HL-60/S4 (cell line): Measurements from ENCODE around the gene DDX4.
"Not testable (repeated sequence)": the region's sequence is repeated elsewhere in the genome, so short reads cannot be mapped to it uniquely, and the experiment has no call there.

ENCODE experiments used
- in situ Hi-C: fragments of 300-500 bp; cut with MboI; formaldehyde crosslinking; loops from 2 replicates; pipeline ENCODE4 v1.14.3; 2022; ENCODE audit warnings: low sequenced_read_pairs

Gene DDX4

DNA sequence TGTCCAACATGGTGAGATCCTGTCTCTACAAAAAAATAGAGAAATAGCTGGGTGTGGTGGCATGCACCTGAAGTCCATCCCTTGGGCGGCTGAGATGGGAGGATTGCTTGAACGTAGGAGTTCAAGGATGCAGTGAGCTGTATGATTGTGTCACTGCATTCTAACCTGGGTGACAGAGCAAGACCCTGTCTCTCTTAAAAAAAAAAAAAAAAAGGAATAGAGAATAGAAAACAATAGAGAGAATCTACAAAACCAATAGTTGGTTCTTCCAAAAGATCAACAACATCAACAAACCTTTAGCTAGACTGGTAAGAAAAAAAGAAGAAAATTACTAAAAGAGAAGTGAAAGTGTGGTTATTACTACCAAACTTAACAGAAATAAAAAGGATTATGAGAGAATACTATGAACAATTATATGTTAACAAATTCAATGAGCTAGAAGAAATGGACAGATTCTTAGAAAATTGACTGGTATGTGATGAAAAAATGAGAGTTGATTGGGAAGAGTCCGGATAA, 17.6 kb upstream of the DDX4 start:
- in situ Hi-C loops: no loop called here

DNA sequence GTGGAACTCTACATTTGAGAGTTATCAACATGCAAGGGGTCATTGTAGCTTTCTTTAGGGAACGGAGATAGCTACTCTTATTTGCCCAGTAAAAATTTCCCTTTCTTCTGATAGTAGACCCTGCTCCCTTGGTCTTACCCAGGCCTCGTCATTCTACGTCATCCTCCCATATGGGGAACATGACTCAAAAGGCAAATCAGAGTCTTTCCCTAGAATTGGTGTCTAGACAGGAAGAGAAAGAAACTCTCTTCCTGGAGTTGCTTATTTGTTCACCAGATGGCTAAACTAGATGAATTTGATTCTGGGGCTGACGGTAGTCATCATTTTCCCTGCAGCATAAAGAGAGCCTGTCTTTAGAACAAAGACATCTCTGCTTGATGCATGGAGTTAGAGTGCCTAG, 13.6 kb upstream of the DDX4 start:
- in situ Hi-C loops: no loop called here

DNA sequence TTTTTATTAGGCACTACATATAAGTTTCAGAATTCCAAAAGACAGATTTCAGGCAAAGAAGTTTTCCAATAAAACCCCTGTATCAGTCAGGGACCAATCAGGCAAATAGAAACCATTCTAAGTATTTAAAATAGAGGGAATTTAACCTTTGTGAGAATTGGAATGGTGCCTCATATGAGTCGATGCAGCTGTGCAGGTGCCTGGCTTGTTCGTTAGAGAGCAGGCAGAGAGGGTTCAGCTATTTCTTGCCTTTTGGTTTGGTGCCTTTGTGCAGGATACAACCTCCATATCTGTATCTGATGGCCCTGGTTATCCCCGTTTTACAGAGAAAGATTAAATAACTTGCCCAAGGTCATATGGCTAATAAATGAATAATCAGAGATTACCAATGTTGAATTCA, 6.0 kb upstream of the DDX4 start:
- in situ Hi-C loops: no loop called here

DNA sequence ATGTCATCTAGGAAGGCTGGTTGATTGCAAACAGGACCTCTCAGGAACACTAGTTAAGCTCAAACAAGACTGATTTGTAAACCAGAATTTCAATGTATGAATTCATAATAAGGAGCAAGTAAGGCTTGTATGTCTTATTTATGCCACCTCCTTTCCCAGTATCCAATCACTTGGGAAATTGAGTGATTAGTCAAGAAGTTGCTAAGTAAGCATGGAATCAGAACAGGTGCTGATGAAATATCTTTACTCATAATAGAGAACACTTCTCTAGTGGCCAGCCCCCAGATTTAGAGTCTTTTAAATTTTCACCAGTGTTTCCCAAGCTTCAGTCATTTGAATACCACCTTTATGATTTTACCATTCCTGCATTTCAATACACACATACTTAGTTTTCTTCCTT, 5.3 kb upstream of the DDX4 start:
- in situ Hi-C loops: no loop called here

DNA sequence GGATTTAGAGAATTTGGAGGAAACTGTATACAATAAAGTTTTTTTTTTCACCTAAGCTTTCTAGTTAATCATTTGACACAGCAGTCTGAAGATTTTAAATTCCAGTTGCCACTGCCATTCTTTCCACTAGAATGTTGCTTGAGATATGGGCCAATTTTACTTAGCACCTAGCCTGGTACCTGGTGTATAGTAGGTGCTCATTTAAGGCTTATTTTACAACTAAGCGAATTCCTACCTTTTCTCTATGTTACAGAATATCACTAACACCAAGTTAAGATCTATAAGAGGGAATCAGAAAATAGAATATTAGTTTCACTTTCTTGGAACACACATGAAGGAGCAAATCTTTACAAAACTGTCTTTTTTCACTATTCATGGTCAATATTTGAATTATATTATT, 3.2 kb upstream of the DDX4 start:
- in situ Hi-C loops: no loop called here

DNA sequence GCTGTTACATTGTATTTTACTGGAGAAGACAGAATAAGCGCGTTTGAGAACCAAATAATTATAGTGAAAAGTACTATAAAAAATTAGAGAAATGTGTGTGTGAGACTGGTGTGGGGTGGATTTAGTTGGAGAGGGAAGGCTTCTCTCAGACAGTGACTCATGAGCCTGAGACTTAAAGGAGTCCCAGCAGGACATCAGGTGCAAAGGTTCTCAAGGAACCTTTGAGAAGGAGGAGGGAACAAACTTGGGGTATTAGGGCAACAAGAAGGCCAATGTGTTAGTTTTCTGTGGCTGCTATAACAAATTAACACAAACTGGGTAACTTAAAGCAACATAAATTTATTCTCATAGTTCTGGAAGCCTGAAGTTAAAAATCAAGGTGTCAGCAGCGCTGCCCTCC, 4.9 kb downstream of the DDX4 start:
- in situ Hi-C loops: no loop called here

DNA sequence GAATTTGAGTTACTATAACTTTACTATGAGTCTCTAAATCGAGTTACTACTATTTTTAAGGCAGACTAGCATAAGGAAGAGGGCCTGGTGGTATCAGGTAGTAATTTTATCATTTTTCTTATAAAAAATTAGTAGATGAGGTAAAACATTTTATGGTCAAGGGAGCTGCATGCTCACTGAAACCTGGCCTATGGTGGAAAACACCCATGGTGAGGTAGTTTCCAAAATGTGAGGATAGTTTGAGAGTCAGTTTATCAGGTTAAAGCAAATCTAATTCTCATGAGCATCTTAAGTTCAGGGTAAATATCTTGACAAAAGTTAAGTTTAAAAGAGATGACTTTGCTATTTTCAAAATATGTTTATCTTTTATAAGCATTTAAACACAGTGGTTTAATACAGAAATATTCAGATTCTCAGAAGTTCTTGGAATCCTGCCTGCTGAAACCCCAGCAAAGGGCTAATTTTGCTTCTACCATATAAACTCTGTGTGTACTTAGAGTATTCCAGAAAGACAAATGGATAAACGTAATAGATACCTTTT, 10.0 kb downstream of the DDX4 start:
- in situ Hi-C loops: no loop called here

DNA sequence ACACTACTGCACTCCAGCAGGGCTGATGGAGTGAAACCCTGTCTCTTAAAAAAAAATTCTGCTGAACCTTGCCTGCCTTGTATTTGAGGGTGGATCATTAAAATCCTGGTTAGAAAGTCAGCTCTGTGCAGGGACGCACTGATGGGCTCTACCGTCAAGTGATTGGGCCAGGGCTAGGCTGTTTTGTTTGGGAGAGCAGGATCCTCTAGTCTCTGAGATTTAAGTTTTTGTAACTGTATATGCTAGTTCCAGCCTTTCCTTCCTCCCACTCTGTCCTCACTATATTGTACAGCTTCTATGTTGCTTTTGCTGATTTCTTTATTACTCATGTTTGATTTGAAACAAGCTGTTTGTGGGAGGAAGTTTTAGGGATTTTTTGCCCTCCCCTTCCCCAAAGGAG, 11.5 kb downstream of the DDX4 start:
- in situ Hi-C loops: no loop called here

DNA sequence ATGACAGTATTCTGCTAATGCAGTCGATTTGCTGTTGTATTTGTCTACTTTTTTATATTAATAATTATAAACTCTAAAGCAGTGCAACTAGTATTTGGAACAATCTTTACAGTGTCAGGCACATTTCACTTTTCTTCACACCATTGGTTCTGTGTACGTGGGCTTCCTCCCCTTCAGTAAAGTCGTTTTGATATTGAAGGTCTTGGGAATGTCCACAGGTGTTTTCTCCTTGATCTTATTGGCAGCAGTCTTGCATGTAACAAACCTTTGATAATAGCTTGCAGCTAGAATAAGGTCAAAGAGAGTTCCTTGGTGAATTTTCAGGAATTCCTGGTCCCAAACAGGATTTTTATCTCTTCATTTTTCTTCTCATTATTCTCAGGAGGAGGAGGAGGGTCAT, 12.2 kb downstream of the DDX4 start:
- in situ Hi-C loops: no loop called here

DNA sequence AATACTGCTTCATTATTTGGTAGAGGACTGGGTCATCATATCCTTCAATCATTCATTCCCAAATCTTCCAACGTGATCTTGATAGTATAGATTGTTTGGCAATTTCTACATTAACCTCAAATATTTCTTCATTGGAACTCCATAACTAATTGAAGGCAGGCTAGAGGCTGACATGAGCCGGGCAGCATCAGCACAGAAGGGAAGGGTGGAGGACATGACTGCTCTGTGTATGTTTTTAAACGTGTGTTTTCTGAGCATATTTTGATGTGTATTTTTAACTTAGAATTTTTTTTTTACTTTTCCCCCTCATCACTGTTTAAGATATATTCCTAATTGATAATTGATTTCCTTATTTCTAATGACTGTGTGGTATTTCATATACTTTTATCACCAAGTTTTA, 12.6 kb downstream of the DDX4 start:
- in situ Hi-C loops: no loop called here

DNA sequence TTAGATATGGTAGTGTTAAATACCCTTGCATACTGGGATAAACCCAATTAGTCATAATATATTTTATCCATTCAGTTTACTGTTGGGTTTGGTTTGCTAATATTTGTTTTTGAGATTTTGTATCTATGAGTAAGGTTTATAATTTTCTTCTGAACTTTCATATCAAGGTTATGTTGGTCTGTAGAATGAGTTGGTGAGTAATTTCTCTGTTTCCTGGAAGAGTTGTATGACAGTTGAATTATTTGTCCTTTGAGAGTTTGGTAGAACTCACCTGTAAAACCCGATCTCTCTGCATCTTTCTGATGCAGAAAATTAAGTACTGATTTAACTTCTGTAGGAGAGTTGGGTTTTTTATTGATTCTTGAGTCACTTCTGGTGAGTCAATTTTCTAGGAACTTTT, 20.4 kb downstream of the DDX4 start:
- in situ Hi-C loops: no loop called here

DNA sequence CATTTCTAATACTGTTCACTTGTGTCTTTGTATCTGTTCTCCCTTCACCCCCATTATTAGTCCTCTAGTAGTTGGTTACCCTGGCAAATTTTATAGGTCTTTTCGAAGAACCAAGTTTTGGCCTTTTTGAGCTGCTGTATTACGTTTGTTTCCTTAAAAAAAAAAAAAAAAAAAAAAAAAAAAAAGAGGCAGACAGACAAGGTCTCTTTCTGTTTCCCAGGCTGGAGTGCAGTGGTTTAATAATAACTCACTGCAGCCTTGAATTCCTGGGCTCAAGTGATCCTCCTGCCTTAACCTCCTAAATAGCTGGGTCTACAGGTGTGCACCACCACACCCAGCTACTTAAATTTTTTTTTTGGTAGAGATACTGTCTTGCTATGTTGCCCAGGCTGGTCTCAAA, 20.9 kb downstream of the DDX4 start:
- in situ Hi-C loops: no loop called here

DNA sequence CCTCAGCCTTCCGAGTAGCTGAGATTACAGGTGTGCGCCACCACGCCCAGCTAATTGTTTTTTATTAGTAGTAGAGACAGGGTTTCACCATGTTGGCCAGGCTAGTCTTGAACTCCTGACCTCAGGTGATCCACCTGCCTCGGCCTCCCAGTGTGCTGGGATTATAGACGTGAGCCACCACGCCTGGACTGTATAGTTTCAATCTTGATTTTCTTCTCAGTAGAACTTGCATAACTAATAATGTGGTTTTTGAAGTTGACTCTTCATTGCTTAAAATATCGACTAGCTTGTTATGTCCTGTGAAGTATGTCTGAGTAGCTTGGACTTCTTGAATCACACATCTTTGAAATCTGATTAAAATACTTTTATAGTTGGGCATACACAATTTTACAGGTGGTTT, 23.9 kb downstream of the DDX4 start:
- in situ Hi-C loops: not testable (repeated sequence)

DNA sequence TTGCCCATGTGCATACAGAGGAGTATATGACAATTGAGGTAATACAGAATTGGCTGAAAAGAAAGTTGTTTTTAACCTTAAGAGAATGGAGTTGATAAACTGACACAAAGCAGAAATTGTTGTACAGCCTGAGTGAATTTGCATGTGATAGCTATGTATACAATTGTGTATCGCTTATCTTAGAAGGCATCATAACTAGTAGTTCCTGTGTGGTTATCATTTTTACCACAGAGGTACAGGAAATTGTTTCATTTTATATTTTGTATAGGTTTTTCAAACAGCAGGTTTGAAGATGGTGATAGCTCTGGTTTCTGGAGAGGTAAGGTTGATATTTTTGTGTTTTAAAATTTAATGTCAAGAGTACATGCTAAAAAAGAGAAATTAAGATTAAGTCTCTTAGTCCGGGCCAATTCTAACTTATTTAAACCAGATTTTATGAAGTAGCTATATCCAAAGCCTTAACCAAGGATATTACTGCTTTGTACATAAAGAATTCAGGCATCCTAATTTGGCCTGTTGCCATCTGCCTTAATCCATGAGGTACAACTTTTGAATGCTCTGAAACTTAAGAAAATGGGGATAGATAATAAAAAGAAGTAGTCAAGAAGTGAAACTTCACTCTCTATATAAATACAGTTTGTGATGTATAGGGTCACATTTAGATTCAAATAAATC, 26.0 kb downstream of the DDX4 start:
- in situ Hi-C loops: no loop called here

DNA sequence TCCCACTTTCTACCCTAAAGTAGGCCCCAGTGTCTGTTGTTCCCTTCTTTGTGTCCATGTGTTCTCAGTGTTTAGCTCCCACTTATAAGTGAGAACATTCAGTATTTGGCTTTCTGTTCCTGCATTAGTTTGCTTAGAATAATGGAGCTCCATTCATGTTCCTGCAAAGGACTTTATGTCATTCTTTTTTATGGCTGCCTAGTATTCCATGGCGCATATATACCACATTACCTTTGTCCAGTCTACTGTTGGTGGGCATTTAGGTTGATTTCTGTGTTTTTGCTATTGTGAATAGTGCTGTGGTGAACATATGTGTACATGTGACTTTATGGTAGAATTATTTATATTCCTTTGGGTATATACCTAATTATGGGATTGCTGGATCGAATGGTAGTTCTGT, 30.4 kb downstream of the DDX4 start:
- in situ Hi-C loops: no loop called here

DNA sequence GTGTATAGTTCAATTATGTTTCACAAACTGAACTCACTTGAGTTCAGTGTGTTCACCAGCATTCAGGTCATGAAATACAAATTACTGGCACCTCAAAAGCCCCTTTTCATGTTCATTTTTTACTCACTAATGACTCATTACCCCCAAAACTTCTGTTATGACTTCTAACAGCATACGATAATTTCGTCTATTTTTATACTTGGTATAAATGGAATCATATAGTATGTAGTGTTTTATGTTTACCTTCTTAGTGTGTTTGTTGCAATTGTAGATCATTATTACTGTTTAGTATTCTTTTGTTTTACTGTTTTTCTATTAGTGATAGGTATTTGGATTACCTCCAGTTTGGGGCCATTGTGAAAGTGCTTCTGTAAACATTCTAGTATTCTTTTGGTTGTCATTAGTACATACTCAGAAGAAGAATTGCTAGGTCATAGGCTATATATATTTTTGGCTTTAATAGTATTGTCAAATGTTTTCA, 33.4 kb downstream of the DDX4 start:
- in situ Hi-C loops: no loop called here

DNA sequence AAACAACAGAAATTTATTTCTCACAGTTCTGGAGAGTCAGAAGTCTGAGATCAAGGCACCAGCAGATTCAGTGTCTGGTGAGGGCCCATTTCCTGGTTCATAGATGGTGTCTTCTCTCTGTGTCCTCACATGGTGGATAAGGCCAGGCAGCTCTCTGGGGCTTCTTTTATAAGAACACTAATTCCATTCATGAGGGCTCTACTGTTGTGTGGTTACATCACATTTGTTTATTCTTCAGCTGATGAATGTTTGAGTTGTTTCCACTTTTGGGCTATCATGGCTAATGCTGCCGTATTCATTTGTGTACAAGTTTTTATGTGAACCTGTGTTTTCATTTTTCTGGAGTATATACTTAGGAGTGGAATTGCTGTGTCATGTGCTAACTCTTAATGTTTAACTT, 35.2 kb downstream of the DDX4 start:
- in situ Hi-C loops: no loop called here

DNA sequence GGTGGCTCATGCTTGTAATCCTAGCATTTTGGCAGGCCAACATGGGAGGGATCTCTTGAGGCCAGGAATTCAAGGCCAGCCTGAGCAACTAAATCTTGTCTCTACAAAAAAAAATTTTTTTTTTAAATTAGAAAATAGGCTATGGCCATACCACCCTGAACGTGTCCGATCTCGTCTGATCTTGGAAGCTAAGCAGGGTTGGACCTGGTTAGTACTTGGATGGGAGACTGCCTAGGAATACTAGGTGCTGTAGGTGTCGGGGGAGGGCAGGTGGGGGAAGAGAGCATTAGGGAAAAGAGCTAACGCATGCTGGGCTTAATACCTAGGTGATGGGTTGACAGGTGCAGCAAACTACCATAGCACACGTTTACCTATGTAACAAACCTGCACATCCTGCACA, 39.5 kb downstream of the DDX4 start:
- in situ Hi-C loops: no loop called here

DNA sequence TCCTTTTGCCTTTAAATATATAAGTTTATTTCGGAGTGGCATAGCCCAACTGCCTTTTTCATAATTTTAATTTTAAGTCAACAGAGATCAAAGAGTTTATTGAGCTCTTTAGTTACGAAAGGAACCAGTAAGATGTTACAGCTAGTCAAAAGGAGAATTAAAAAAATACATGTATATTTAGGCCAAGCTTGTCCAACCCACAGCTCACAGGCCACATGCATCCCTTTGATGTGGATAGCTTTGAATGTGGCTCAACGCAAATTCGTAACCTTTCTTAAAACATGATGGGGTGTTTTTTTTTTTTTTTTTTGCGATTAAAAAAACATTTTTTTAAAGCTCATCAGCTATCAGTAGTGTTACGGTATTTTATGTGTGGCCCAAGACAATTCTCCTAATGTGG, 63.1 kb downstream of the DDX4 start:
- in situ Hi-C loops: no loop called here

DNA sequence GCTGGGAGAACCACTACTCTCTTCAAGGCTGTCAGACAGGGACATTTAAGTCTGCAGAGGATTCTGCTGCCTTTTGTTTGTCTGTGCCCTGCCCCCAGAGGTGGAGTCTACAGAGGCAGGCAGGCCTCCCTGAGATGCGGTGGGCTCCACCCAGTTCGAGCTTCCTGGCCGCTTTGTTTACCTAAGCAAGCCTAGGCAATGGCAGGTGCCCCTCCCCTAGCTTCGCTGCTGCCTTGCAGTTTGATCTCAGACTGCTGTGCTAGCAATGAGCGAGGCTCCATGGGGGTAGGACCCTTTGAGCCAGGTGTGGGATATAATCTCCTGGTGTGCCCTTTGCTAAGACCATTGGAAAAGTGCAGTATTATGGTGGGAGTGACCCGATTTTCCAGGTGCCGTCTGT, 71.0 kb downstream of the DDX4 start:
- in situ Hi-C loops: not testable (repeated sequence)

DNA sequence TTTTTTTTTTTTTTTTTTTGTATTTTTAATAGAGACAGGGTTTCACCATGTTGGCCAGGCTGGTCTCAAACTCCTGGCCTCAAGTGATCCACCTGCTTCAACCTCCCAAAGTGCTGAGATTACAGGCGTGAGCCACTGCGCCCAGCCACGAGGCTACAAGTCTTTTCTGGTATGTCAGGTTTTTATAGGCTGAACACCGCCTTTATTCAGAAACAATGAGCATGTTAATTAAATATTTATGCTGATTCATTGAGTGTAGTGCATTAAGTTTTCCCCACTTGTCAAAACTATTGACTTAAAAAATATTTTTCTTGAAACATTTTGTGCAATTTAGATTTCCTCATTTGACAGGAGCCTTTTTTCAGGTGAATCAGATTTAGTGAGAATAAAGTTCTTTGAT, 78.1 kb downstream of the DDX4 start:
- in situ Hi-C loops: not testable (repeated sequence)

DNA sequence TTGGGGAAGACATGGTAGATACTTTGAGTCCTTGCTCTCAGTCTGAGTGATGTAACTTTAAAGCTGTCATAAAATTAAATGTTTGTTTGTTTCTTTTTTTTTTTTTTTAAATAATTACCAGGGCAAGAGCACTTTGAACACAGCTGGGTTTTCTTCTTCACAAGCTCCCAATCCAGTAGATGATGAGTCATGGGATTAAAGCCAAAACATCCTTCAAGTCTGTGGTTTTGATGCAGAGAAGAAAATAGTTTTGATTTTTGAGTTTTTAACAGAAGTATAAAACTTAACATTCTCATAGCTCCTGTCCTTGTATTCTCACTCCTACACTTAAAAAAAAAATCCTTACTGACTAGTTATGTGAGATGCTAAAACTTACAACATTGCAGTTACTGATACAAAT, 78.5 kb downstream of the DDX4 start:
- in situ Hi-C loops: no loop called here

DNA sequence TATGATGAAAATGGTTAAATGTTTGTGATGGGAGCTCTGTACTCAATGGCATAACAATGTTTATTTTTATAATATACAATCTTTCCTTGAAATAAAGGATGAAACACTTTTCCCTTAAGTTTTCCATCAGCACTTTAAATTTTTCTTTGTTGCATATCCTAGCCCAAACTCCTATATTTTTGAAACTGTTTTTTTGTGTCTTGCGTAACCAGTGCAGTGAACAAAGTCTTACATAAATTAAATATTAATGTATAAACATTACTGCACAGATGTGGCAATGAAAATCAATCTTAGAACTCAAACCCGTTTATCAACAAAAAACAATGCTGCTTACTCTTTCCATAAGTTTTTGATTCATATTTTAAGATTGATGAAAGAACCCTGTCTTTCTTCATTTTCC, 79.2 kb downstream of the DDX4 start:
- in situ Hi-C loops: no loop called here
